Measurements from ENCODE around the gene KIF21A. TPM values are rescaled to one million over a fixed set of nuclear protein-coding genes. Genes with fewer than 3 reads are reported as not detected.

Gene KIF21A
- polyA plus RNA-seq, 1 donor from 2014 or later, result 130 TPM

DNA sequence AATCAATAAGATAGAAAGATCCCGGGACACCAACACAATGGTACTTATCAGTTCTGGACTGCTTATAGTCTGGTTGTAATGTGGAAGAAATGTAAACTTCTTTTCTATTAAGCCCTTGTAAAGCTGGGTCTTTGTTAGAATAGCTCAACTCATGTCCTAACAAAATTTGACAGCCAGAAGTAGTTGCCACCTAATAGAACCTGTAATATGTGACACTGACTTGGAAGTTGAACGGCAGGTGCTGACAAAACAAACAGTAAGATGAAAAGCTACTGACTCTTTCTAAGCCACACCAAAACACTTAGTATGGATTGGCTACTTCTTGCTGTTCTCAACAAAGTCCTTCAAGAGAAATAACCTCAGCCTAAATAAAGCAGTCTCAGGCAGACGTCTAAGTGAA, 56.6 kb downstream of the KIF21A start:
- H3K9ac ChIP-seq (ENCODE audit: low read length), result no peak overlapping the region
- H3K4me3 ChIP-seq (ENCODE audit: low read length), result no peak overlapping the region
- H3K79me2 ChIP-seq (replicated peaks; ENCODE audit: insufficient read depth, low read length), result peaks cover 24% of the 10 kb centered on the region
- no peaks in the 10 kb centered on the region for H3K9me3 ChIP-seq (ENCODE audit: low read length)
- H3F3A ChIP-seq (ENCODE audit: insufficient read depth, low read length, poor library complexity, severe bottlenecking), result peaks cover 10% of the 10 kb centered on the region
- no peaks in the 10 kb centered on the region for H3K36me3 ChIP-seq (ENCODE audit: insufficient read depth, low read length)
- H2AFZ ChIP-seq (ENCODE audit: low read depth, low read length), result no peak overlapping the region
- no peak overlapping the region for H3K27ac ChIP-seq (ENCODE audit: low read length)
- TF ChIP-seq POLR2AphosphoS5 (IDR thresholded peaks at IDR 0.05), result peak; percentile 35
- no peak for TF ChIP-seq TAF1 (IDR thresholded peaks at IDR 0.05; ENCODE audit: low read depth)
- TF ChIP-seq EP300 (conservative IDR thresholded peaks at IDR 0.05; ENCODE audit: poor library complexity, severe bottlenecking), result peak; percentile 80
- TF ChIP-seq SMC3 (conservative IDR thresholded peaks at IDR 0.05; ENCODE audit: poor library complexity), result no peak
- no peak overlapping the region for H3K4me2 ChIP-seq (ENCODE audit: low read length)
- no peaks in the 10 kb centered on the region for H3K27me3 ChIP-seq (ENCODE audit: insufficient read depth, low read depth, low read length)
- H3K9me2 ChIP-seq (ENCODE audit: insufficient read depth, low read length), result no peaks in the 10 kb centered on the region
- no peaks in the 10 kb centered on the region for H4K20me1 ChIP-seq (ENCODE audit: insufficient read depth)

DNA sequence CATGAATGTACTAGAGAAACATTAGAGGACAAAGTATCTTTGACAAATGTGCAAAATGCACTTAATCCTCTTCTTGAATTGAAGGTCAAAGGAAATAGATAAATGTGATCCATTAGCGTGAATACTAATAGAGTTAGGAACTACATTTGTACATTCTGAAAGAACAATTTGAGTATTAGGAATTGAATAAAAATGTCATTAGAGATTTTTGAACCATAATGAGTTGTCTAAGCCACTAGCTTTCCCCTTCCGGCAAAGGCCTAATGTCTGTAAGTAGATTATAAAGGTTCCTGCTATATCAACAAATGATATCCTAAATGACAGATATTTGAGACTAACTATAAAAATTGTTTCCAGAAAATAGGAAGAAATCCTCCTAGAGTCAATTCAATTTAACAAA, 59.8 kb downstream of the KIF21A start:
- TF ChIP-seq RAD21 (conservative IDR thresholded peaks at IDR 0.05), result no peak
- TF ChIP-seq, protein P1, sequence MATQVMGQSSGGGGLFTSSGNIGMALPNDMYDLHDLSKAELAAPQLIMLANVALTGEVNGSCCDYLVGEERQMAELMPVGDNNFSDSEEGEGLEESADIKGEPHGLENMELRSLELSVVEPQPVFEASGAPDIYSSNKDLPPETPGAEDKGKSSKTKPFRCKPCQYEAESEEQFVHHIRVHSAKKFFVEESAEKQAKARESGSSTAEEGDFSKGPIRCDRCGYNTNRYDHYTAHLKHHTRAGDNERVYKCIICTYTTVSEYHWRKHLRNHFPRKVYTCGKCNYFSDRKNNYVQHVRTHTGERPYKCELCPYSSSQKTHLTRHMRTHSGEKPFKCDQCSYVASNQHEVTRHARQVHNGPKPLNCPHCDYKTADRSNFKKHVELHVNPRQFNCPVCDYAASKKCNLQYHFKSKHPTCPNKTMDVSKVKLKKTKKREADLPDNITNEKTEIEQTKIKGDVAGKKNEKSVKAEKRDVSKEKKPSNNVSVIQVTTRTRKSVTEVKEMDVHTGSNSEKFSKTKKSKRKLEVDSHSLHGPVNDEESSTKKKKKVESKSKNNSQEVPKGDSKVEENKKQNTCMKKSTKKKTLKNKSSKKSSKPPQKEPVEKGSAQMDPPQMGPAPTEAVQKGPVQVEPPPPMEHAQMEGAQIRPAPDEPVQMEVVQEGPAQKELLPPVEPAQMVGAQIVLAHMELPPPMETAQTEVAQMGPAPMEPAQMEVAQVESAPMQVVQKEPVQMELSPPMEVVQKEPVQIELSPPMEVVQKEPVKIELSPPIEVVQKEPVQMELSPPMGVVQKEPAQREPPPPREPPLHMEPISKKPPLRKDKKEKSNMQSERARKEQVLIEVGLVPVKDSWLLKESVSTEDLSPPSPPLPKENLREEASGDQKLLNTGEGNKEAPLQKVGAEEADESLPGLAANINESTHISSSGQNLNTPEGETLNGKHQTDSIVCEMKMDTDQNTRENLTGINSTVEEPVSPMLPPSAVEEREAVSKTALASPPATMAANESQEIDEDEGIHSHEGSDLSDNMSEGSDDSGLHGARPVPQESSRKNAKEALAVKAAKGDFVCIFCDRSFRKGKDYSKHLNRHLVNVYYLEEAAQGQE (IDR thresholded peaks at IDR 0.05; ENCODE audit: borderline replicate concordance), result no peak
- TF ChIP-seq TAF1 (IDR thresholded peaks at IDR 0.05; ENCODE audit: low read depth), result no peak
- Histone ChIP-seq H3K4me3 (ENCODE audit: low read length) (no peak overlapping the region), H3K4me2 (ENCODE audit: low read length) (peak overlapping the region; percentile 24), H3K27ac (ENCODE audit: low read length) (no peak overlapping the region), H3K9ac (ENCODE audit: low read length) (no peak overlapping the region), H3K9me3 (ENCODE audit: low read length) (no peaks in the 10 kb centered on the region), H2AFZ (ENCODE audit: low read depth, low read length) (no peak overlapping the region), H3F3A (ENCODE audit: insufficient read depth, low read length, poor library complexity, severe bottlenecking) (no peaks in the 10 kb centered on the region), H3K36me3 (ENCODE audit: insufficient read depth, low read length) (no peaks in the 10 kb centered on the region), H4K20me1 (ENCODE audit: insufficient read depth) (no peaks in the 10 kb centered on the region), H3K27me3 (ENCODE audit: insufficient read depth, low read depth, low read length) (no peaks in the 10 kb centered on the region), H3K9me2 (ENCODE audit: insufficient read depth, low read length) (no peaks in the 10 kb centered on the region), H3K79me2 (replicated peaks; ENCODE audit: insufficient read depth, low read length) (peaks cover 12% of the 10 kb centered on the region)

DNA sequence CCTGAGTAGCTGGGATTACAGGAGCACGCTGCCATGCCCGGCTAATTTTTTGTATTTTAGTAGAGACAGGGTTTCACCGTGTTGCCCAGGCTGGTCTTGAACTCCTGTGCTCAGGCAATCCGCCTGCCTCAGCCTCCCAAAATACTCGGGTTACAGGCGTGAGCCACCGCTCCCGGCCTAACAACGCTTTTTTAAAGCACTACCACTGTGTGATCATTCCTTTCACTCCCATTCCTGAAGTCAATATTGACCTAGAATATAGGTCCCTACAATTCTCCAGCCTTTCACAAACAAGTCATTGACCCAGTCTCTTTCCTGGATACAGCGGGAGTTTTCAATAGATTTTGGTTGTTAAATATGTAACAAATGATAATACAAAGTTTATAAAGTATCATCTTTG, 62.8 kb downstream of the KIF21A start:
- no peaks in the 10 kb centered on the region for H3F3A ChIP-seq (ENCODE audit: insufficient read depth, low read length, poor library complexity, severe bottlenecking)
- no peaks in the 10 kb centered on the region for H3K9me2 ChIP-seq (ENCODE audit: insufficient read depth, low read length)
- H3K4me3 ChIP-seq (ENCODE audit: low read length), result no peak overlapping the region
- no peak overlapping the region for H3K4me2 ChIP-seq (ENCODE audit: low read length)
- H2AFZ ChIP-seq (ENCODE audit: low read depth, low read length), result no peak overlapping the region
- no peak overlapping the region for H3K9ac ChIP-seq (ENCODE audit: low read length)
- H3K36me3 ChIP-seq (ENCODE audit: insufficient read depth, low read length), result no peaks in the 10 kb centered on the region
- H3K27me3 ChIP-seq (ENCODE audit: insufficient read depth, low read depth, low read length), result no peaks in the 10 kb centered on the region
- H3K79me2 ChIP-seq (replicated peaks; ENCODE audit: insufficient read depth, low read length), result peaks cover 9% of the 10 kb centered on the region
- H4K20me1 ChIP-seq (ENCODE audit: insufficient read depth), result no peaks in the 10 kb centered on the region
- TF ChIP-seq TAF1 (IDR thresholded peaks at IDR 0.05; ENCODE audit: low read depth) (no peak), POLR2AphosphoS5 (IDR thresholded peaks at IDR 0.05) (no peak), EZH2 (IDR thresholded peaks at IDR 0.05; ENCODE audit: borderline replicate concordance, insufficient read depth, low read length, poor library complexity, severe bottlenecking) (no peak), SMC3 (conservative IDR thresholded peaks at IDR 0.05; ENCODE audit: poor library complexity) (no peak), RAD21 (conservative IDR thresholded peaks at IDR 0.05) (no peak), EP300 (conservative IDR thresholded peaks at IDR 0.05; ENCODE audit: poor library complexity, severe bottlenecking) (no peak)
- TF ChIP-seq, protein P1 (IDR thresholded peaks at IDR 0.05; ENCODE audit: borderline replicate concordance), result no peak
- no peak overlapping the region for H3K27ac ChIP-seq (ENCODE audit: low read length)
- no peaks in the 10 kb centered on the region for H3K9me3 ChIP-seq (ENCODE audit: low read length)

All from neural cell (in vitro differentiated cells).